ENCODE results near the gene CYP2A13. TPM values are rescaled to one million over a fixed set of nuclear protein-coding genes. Genes with fewer than 3 reads are reported as not detected.
"Not testable (repeated sequence)": the region's sequence is repeated elsewhere in the genome, so short reads cannot be mapped to it uniquely, and the experiment has no call there.

CYP2A13 gene
- total RNA-seq, 3 donors from 2014 or later (not counting 1 experiment from before 2014, with no cell fraction given): not detected

GRCh38 chr19:41131186-41131585, 42.9 kb downstream of the CYP2A13 start:
- intact Hi-C loops (cut with micrococcal nuclease): no loop called here
- no peak for DNase-seq
- 92% methylated on average over 5 of the region's 5 CpGs for WGBS (ENCODE audit: insufficient coverage)
- no peak for ATAC-seq
- Histone ChIP-seq H3K27ac (ENCODE audit: low read length) (no peak overlapping the region), H3K4me1 (ENCODE audit: control insufficient read depth, insufficient read depth, low read length) (peaks cover 35% of the 10 kb centered on the region), H3K36me3 (ENCODE audit: control insufficient read depth, insufficient read depth, low read length) (no peaks in the 10 kb centered on the region), H3K4me3 (ENCODE audit: low read length) (no peak overlapping the region), H3K9me3 (ENCODE audit: control insufficient read depth, insufficient read depth, low read length) (no peaks in the 10 kb centered on the region), H3K27me3 (ENCODE audit: control insufficient read depth, insufficient read depth, low read length) (no peaks in the 10 kb centered on the region)
- peaks cover 0 to 4% of the 10 kb centered on the region in 2 donors for H3K27me3 Mint-ChIP-seq (ENCODE audit: low read depth in 2 of 2)
- H3K4me3 Mint-ChIP-seq: no peak overlapping the region
- no peaks in the 10 kb centered on the region for H3K9me3 Mint-ChIP-seq
- H3K4me1 Mint-ChIP-seq: peaks cover 25 to 48% of the 10 kb centered on the region in 2 donors
- H3K36me3 Mint-ChIP-seq: no peaks in the 10 kb centered on the region
- H3K27ac Mint-ChIP-seq: peak overlapping the region in 1 of 2 donors; percentile 58
- no peak for TF ChIP-seq CTCF (IDR thresholded peaks at IDR 0.05)

- WGBS (ENCODE audit: insufficient coverage): no CpG with 5 or more reads among the region's 3 CpGs
These were observed 45.0 kb downstream of the CYP2A13 start for GRCh38 chr19:41133260-41133659.

GRCh38 chr19:41134616-41135015, 46.4 kb downstream of the CYP2A13 start:
- Histone ChIP-seq H3K4me3 (ENCODE audit: low read length) (no peak overlapping the region), H3K27ac (ENCODE audit: low read length) (peak overlapping the region; percentile 52), H3K36me3 (ENCODE audit: control insufficient read depth, insufficient read depth, low read length) (no peaks in the 10 kb centered on the region), H3K27me3 (ENCODE audit: control insufficient read depth, insufficient read depth, low read length) (no peaks in the 10 kb centered on the region), H3K4me1 (ENCODE audit: control insufficient read depth, insufficient read depth, low read length) (peaks cover 24% of the 10 kb centered on the region), H3K9me3 (ENCODE audit: control insufficient read depth, insufficient read depth, low read length) (no peaks in the 10 kb centered on the region)
- H3K9me3 Mint-ChIP-seq: no peaks in the 10 kb centered on the region
- no peaks in the 10 kb centered on the region for H3K36me3 Mint-ChIP-seq
- H3K4me3 Mint-ChIP-seq: peak overlapping the region; percentile 88
- no peak for DNase-seq
- peak overlapping the region; percentile 58 to 73 for H3K27ac Mint-ChIP-seq
- intact Hi-C loops (cut with micrococcal nuclease): no loop called here
- H3K27me3 Mint-ChIP-seq (ENCODE audit: low read depth in 2 of 2): no peaks in the 10 kb centered on the region
- WGBS (ENCODE audit: insufficient coverage): 84% methylated on average over 14 of the region's 20 CpGs
- H3K4me1 Mint-ChIP-seq: peaks cover 6 to 33% of the 10 kb centered on the region in 2 donors
- TF ChIP-seq CTCF (IDR thresholded peaks at IDR 0.05): no peak
- no peak for ATAC-seq

More at GRCh38 chr19:41133260-41133659, 45.0 kb downstream of the CYP2A13 start:
- Mint-ChIP-seq H3K27me3 (ENCODE audit: low read depth in 2 of 2) (no peaks in the 10 kb centered on the region), H3K4me1 (peaks cover 8 to 38% of the 10 kb centered on the region in 2 donors), H3K4me3 (peak overlapping the region; percentile 63), H3K36me3 (no peaks in the 10 kb centered on the region), H3K27ac (peak overlapping the region; percentile 58 to 73), H3K9me3 (no peaks in the 10 kb centered on the region)
- intact Hi-C loops (cut with micrococcal nuclease): no loop called here
- Histone ChIP-seq H3K36me3 (ENCODE audit: control insufficient read depth, insufficient read depth, low read length) (no peaks in the 10 kb centered on the region), H3K4me3 (ENCODE audit: low read length) (no peak overlapping the region), H3K9me3 (ENCODE audit: control insufficient read depth, insufficient read depth, low read length) (no peaks in the 10 kb centered on the region), H3K27ac (ENCODE audit: low read length) (no peak overlapping the region), H3K27me3 (ENCODE audit: control insufficient read depth, insufficient read depth, low read length) (no peaks in the 10 kb centered on the region), H3K4me1 (ENCODE audit: control insufficient read depth, insufficient read depth, low read length) (peaks cover 28% of the 10 kb centered on the region)
- ATAC-seq (no peak), DNase-seq (no peak)
- TF ChIP-seq CTCF (IDR thresholded peaks at IDR 0.05): no peak

- peak overlapping the region; percentile 77 for H3K27ac ChIP-seq (ENCODE audit: low read length)
- H3K9me3 ChIP-seq (ENCODE audit: control insufficient read depth, insufficient read depth, low read length); H3K27me3 Mint-ChIP-seq (ENCODE audit: low read depth in 2 of 2); H3K36me3 Mint-ChIP-seq; intact Hi-C loops (cut with micrococcal nuclease); H3K27me3 ChIP-seq (ENCODE audit: control insufficient read depth, insufficient read depth, low read length); H3K9me3 Mint-ChIP-seq; H3K36me3 ChIP-seq (ENCODE audit: control insufficient read depth, insufficient read depth, low read length): not testable (repeated sequence)
- Mint-ChIP-seq H3K4me3 (peak overlapping the region; percentile 88), H3K27ac (peak overlapping the region; percentile 58 to 73), H3K4me1 (peaks cover 6 to 33% of the 10 kb centered on the region in 2 donors)
- peak; percentile 52 to 61 for DNase-seq
- 15% methylated on average over 50 of the region's 76 CpGs for WGBS (ENCODE audit: insufficient coverage)
- ATAC-seq: peak; percentile 95 to 98 (median 96)
- peak overlapping the region; percentile 66 for H3K4me3 ChIP-seq (ENCODE audit: low read length)
- H3K4me1 ChIP-seq (ENCODE audit: control insufficient read depth, insufficient read depth, low read length): peaks cover 24% of the 10 kb centered on the region
These were observed 47.4 kb downstream of the CYP2A13 start for GRCh38 chr19:41135390-41136384.

Measured in natural killer cell (primary cell).